ENCODE measurements around the gene PPL. TPM values are rescaled to one million over a fixed set of nuclear protein-coding genes. Genes with fewer than 3 reads are reported as not detected.

Gene PPL
- total and polyA plus RNA-seq, 2 of the 13 experiments (the other 11 are each of a cell fraction or from before 2014, with no cell fraction given) = 5.7 to 6.6 TPM

DNA sequence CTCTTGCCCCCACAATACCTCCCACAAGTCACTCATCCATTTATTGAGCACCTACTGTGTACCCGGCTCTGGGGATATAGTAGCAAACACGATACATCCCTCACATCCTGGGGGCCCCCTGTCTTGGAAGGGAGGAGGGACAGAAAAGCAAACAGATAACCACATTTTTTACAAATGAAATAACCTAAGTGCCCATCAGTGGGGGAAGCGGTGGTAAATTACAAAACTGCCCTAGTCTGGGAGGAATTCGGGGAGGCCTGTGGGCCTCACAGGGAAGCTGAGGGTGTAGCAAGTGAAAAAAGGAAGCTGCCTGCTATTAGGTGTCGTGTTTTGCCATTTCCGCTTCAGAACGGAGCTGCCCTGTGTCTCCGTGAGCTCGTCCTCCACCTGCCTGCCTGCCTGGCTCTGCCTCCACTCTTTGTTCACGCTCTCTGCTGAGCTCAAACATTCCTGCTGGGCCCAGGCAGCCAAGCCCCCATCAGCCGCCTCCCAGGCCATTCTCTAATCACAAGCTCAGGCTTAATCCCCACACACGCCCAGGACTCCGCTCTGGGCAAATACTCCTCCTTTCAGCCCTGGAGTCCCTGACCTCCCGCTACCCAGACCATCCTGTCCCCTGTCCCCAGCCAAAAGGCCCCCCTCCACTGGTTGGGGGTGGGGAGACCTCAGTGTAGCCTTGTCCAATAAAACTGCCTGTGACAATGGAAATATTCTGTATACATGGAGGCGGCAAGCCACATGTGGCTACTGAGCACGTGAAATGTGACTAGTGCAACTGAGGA, 11.0 kb upstream of the PPL start (continued):
- TF ChIP-seq ZNF781 (CRISPR knock-in tag; IDR thresholded peaks at IDR 0.05; ENCODE audit: borderline replicate concordance, not compliant biosample characterization) = peak; percentile 35
- peak; percentile 27; the same call in 1 of the 2 replicates for TF ChIP-seq HMG20B (CRISPR knock-in tag; conservative IDR thresholded peaks at IDR 0.05)
- no peak for TF ChIP-seq ZNF670 (CRISPR knock-in tag; IDR thresholded peaks at IDR 0.05; ENCODE audit: borderline replicate concordance)
- TF ChIP-seq ISL2 (CRISPR knock-in tag; IDR thresholded peaks at IDR 0.05) = peak; percentile 55; the same call in 1 of the 2 replicates
- TF ChIP-seq ETV6 (CRISPR knock-in tag; conservative IDR thresholded peaks at IDR 0.05) = no peak
- no peak for TF ChIP-seq RORA (CRISPR knock-in tag; IDR thresholded peaks at IDR 0.05)
- TF ChIP-seq, protein P1, sequence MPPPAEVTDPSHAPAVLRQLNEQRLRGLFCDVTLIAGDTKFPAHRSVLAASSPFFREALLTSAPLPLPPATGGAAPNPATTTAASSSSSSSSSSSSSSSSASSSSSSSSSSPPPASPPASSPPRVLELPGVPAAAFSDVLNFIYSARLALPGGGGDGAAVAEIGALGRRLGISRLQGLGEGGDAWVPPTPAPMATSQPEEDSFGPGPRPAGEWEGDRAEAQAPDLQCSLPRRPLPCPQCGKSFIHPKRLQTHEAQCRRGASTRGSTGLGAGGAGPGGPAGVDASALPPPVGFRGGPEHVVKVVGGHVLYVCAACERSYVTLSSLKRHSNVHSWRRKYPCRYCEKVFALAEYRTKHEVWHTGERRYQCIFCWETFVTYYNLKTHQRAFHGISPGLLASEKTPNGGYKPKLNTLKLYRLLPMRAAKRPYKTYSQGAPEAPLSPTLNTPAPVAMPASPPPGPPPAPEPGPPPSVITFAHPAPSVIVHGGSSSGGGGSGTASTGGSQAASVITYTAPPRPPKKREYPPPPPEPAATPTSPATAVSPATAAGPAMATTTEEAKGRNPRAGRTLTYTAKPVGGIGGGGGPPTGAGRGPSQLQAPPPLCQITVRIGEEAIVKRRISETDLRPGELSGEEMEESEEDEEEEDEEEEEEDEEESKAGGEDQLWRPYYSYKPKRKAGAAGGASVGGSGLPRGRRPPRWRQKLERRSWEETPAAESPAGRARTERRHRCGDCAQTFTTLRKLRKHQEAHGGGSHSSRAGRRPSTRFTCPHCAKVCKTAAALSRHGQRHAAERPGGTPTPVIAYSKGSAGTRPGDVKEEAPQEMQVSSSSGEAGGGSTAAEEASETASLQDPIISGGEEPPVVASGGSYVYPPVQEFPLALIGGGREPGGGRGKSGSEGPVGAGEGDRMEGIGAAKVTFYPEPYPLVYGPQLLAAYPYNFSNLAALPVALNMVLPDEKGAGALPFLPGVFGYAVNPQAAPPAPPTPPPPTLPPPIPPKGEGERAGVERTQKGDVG (CRISPR knock-in tag; IDR thresholded peaks at IDR 0.05; ENCODE audit: borderline replicate concordance) = peak; percentile 51; the same call in 1 of the 2 replicates
- no peak for TF ChIP-seq MLLT10 (CRISPR knock-in tag; IDR thresholded peaks at IDR 0.05)
- TF ChIP-seq, protein P2, sequence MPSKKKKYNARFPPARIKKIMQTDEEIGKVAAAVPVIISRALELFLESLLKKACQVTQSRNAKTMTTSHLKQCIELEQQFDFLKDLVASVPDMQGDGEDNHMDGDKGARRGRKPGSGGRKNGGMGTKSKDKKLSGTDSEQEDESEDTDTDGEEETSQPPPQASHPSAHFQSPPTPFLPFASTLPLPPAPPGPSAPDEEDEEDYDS (CRISPR knock-in tag; IDR thresholded peaks at IDR 0.05) = peak; percentile 50; the same call in 1 of the 2 replicates
- TF ChIP-seq, protein P3, sequence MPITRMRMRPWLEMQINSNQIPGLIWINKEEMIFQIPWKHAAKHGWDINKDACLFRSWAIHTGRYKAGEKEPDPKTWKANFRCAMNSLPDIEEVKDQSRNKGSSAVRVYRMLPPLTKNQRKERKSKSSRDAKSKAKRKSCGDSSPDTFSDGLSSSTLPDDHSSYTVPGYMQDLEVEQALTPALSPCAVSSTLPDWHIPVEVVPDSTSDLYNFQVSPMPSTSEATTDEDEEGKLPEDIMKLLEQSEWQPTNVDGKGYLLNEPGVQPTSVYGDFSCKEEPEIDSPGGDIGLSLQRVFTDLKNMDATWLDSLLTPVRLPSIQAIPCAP (CRISPR knock-in tag; IDR thresholded peaks at IDR 0.05; ENCODE audit: low read depth) = no peak
- TF ChIP-seq, protein P4, sequence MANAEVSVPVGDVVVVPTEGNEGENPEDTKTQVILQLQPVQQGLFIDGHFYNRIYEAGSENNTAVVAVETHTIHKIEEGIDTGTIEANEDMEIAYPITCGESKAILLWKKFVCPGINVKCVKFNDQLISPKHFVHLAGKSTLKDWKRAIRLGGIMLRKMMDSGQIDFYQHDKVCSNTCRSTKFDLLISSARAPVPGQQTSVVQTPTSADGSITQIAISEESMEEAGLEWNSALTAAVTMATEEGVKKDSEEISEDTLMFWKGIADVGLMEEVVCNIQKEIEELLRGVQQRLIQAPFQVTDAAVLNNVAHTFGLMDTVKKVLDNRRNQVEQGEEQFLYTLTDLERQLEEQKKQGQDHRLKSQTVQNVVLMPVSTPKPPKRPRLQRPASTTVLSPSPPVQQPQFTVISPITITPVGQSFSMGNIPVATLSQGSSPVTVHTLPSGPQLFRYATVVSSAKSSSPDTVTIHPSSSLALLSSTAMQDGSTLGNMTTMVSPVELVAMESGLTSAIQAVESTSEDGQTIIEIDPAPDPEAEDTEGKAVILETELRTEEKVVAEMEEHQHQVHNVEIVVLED (CRISPR knock-in tag; IDR thresholded peaks at IDR 0.05; ENCODE audit: borderline replicate concordance) = peak; percentile 31; the same call in 1 of the 2 replicates
- TF ChIP-seq ZFP62 (CRISPR knock-in tag; IDR thresholded peaks at IDR 0.05) = no peak
- peak; percentile 26 for TF ChIP-seq RBM39 (IDR thresholded peaks at IDR 0.05; ENCODE audit: low read depth, low read length, poor library complexity, severe bottlenecking)
- TF ChIP-seq KLF11 (CRISPR knock-in tag; IDR thresholded peaks at IDR 0.05) = peak; percentile 90
- no peak for TF ChIP-seq ZNF20 (CRISPR knock-in tag; IDR thresholded peaks at IDR 0.05)
- peak; percentile 66 for TF ChIP-seq HDAC2 (CRISPR knock-in tag; IDR thresholded peaks at IDR 0.05)
- peak; percentile 98 for TF ChIP-seq PITX1 (CRISPR knock-in tag; IDR thresholded peaks at IDR 0.05)
- no peak for TF ChIP-seq ZNF3 (CRISPR knock-in tag; IDR thresholded peaks at IDR 0.05)
- peak; percentile 59; the same call in 1 of the 2 replicates for TF ChIP-seq KMT2A (CRISPR knock-in tag; IDR thresholded peaks at IDR 0.05)
- TF ChIP-seq KLF6 (CRISPR knock-in tag; IDR thresholded peaks at IDR 0.05) = 0 out of 2 replicates have a peak, but pooled peaks have one; percentile 12
- no peak for TF ChIP-seq ZNF460 (CRISPR knock-in tag; IDR thresholded peaks at IDR 0.05; ENCODE audit: borderline replicate concordance)
- TF ChIP-seq ZNF333 (CRISPR knock-in tag; IDR thresholded peaks at IDR 0.05; ENCODE audit: borderline replicate concordance) = 0 out of 2 replicates have a peak, but pooled peaks have one; percentile 57
- TF ChIP-seq FOXO1 (CRISPR knock-in tag; IDR thresholded peaks at IDR 0.05) = peak; percentile 11; the same call in 1 of the 2 replicates
- TF ChIP-seq LCORL (IDR thresholded peaks at IDR 0.05) = no peak
- peak; percentile 80 for TF ChIP-seq LCORL (CRISPR knock-in tag; IDR thresholded peaks at IDR 0.05)

All from HepG2 (cell line).